ENCODE results near the gene CNIH3.

DNA sequence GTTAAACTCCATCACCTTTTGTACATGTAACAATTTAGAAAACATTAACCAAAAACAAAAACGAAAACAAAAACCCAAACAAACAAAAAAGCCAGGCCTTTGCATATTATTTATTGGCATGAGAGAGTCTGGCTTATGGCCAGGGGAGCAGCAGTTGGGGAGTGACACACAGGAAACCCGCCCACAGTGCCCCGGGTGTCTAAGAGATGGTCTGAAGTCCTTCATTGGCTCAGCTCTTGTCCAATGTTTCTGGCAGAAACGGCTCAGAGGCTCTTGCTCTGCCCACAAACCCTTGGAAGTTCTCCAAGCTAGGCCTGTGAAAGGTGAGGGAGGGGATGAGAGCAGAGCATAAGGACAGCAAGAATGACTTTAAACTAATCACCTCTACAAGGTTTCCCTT is 131.5 kb downstream of the CNIH3 start:
- TF ChIP-seq CTCF (IDR thresholded peaks at IDR 0.05) (no peak), POLR2A (IDR thresholded peaks at IDR 0.05) (no peak)

Measured in ovary (tissue), 3 donors.